ENCODE data around the gene ZNF106. TPM values are rescaled to one million over a fixed set of nuclear protein-coding genes. Genes with fewer than 3 reads are reported as not detected.

The ZNF106 gene
- total RNA-seq, 1 donor from 2014 or later, result 62.8 TPM

DNA sequence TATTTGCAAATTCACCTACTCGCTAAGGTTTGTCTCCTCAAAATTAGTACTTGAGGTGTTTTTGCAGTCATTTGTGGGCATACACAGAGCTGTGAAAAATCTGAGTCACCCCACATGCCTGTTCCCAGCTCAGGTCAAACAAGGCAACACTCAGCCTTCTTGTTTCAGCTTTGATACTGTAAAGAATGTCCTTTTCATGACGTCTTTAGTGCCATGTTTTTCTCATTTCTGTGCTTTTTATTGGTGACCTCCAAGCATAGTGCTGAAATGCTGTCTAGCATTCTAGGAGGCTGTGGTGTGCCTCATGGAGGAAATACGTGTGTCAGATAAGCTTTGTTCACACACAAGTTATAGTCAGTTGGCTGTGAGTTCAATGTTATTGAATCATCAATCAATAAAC is 122.8 kb downstream of the ZNF106 start:
- H3K4me1 Mint-ChIP-seq (ENCODE audit: low read depth), result no peaks in the 10 kb centered on the region
- H3K4me3 Mint-ChIP-seq, result no peak overlapping the region
- peaks cover 2% of the 10 kb centered on the region for H3K27me3 Mint-ChIP-seq (ENCODE audit: insufficient read depth)
- no peak overlapping the region for H3K27ac Mint-ChIP-seq
- intact Hi-C loops (cut with micrococcal nuclease), result no loop called here
- DNase-seq (ENCODE audit: low spot score), result no peak
- H3K9me3 Mint-ChIP-seq, result no peaks in the 10 kb centered on the region
- H3K36me3 Mint-ChIP-seq (ENCODE audit: low read depth), result no peaks in the 10 kb centered on the region

- H3K9me3 Mint-ChIP-seq, result no peaks in the 10 kb centered on the region
- intact Hi-C loops (cut with micrococcal nuclease), result no loop called here
- H3K4me1 Mint-ChIP-seq (ENCODE audit: low read depth), result no peaks in the 10 kb centered on the region
- H3K27me3 Mint-ChIP-seq (ENCODE audit: insufficient read depth), result peaks cover 2% of the 10 kb centered on the region
- no peak overlapping the region for H3K27ac Mint-ChIP-seq
- no peak for DNase-seq (ENCODE audit: low spot score)
- no peak overlapping the region for H3K4me3 Mint-ChIP-seq
- no peaks in the 10 kb centered on the region for H3K36me3 Mint-ChIP-seq (ENCODE audit: low read depth)
Measured at GRCh38 chr15:42367041-42367440, 123.9 kb downstream of the ZNF106 start.

GRCh38 chr15:42365921-42366550 is 124.9 kb downstream of the ZNF106 start:
- no peaks in the 10 kb centered on the region for H3K36me3 Mint-ChIP-seq (ENCODE audit: low read depth)
- no peaks in the 10 kb centered on the region for H3K9me3 Mint-ChIP-seq
- peaks cover 2% of the 10 kb centered on the region for H3K27me3 Mint-ChIP-seq (ENCODE audit: insufficient read depth)
- H3K4me3 Mint-ChIP-seq, result no peak overlapping the region
- no peak for DNase-seq (ENCODE audit: low spot score)
- peaks cover 6% of the 10 kb centered on the region for H3K4me1 Mint-ChIP-seq (ENCODE audit: low read depth)
- intact Hi-C loops (cut with micrococcal nuclease), result no loop called here
- H3K27ac Mint-ChIP-seq, result no peak overlapping the region

GRCh38 chr15:42364529-42364928 is 126.4 kb downstream of the ZNF106 start:
- Mint-ChIP-seq H3K27ac (no peak overlapping the region), H3K9me3 (no peaks in the 10 kb centered on the region), H3K27me3 (ENCODE audit: insufficient read depth) (peaks cover 2% of the 10 kb centered on the region), H3K4me3 (no peak overlapping the region), H3K36me3 (ENCODE audit: low read depth) (no peaks in the 10 kb centered on the region), H3K4me1 (ENCODE audit: low read depth) (peaks cover 6% of the 10 kb centered on the region)
- intact Hi-C loops (cut with micrococcal nuclease), result no loop called here
- DNase-seq (ENCODE audit: low spot score), result no peak

- Mint-ChIP-seq H3K4me1 (ENCODE audit: low read depth) (peaks cover 6% of the 10 kb centered on the region), H3K27ac (no peak overlapping the region), H3K36me3 (ENCODE audit: low read depth) (no peaks in the 10 kb centered on the region), H3K4me3 (no peak overlapping the region), H3K9me3 (no peaks in the 10 kb centered on the region), H3K27me3 (ENCODE audit: insufficient read depth) (peaks cover 2% of the 10 kb centered on the region)
- intact Hi-C loops (cut with micrococcal nuclease), result no loop called here
- no peak for DNase-seq (ENCODE audit: low spot score)
Measured at GRCh38 chr15:42363942-42364341, 127.0 kb downstream of the ZNF106 start.

- Mint-ChIP-seq H3K36me3 (ENCODE audit: low read depth) (no peaks in the 10 kb centered on the region), H3K9me3 (no peaks in the 10 kb centered on the region), H3K27ac (no peak overlapping the region), H3K4me1 (ENCODE audit: low read depth) (peaks cover 6% of the 10 kb centered on the region), H3K4me3 (no peak overlapping the region), H3K27me3 (ENCODE audit: insufficient read depth) (peaks cover under 1% of the 10 kb centered on the region)
- no peak for DNase-seq (ENCODE audit: low spot score)
- intact Hi-C loops (cut with micrococcal nuclease), result no loop called here
Measured at GRCh38 chr15:42363487-42363886, 127.5 kb downstream of the ZNF106 start.

Other genes starting within 250 kb of the ZNF106 start
- gene GANC, start 217.9 kb downstream of the ZNF106 start, total RNA-seq, result 13.0 and 15.2 TPM in 2 replicates
- 42.3 and 46.2 TPM in 2 replicates for gene TMEM87A, start 217.7 kb downstream of the ZNF106 start, total RNA-seq
- gene CAPN3, start 131.6 kb downstream of the ZNF106 start, total RNA-seq, result 1.5 and 1.6 TPM in 2 replicates
- gene SNAP23, start 4.5 kb upstream of the ZNF106 start, total RNA-seq, result 73.8 and 87.5 TPM in 2 replicates
- gene LRRC57, start 57.7 kb upstream of the ZNF106 start, total RNA-seq, result 19.9 TPM in 2 replicates
- gene HAUS2, start 57.7 kb upstream of the ZNF106 start, total RNA-seq, result 43.2 and 46.7 TPM in 2 replicates
- 6.1 and 9.2 TPM in 2 replicates for gene STARD9, start 84.5 kb upstream of the ZNF106 start, total RNA-seq
- gene CDAN1, start 246.0 kb upstream of the ZNF106 start, total RNA-seq, result 24.0 and 26.7 TPM in 2 replicates

All from activated T-helper 1 cell treated with anti-CD3 and anti-CD28 coated beads, Interleukin-12 subunit alpha, Interleukin-12 subunit beta, Interleukin-2, Interleukin-4 antibody, amounts not matched to agents 30 ng/mL and 10 ng/mL and 1 ng/mL, durations not matched to agents 14 hours and 24 hours and 36 hours (primary cell).